Measurements from ENCODE around the gene LRCH4. TPM values are rescaled to one million over a fixed set of nuclear protein-coding genes. Genes with fewer than 3 reads are reported as not detected.

LRCH4 gene
- total and polyA plus RNA-seq, 2 of the 13 experiments (the other 11 are each of a cell fraction or from before 2014, with no cell fraction given) = 7.0 to 9.3 TPM

DNA sequence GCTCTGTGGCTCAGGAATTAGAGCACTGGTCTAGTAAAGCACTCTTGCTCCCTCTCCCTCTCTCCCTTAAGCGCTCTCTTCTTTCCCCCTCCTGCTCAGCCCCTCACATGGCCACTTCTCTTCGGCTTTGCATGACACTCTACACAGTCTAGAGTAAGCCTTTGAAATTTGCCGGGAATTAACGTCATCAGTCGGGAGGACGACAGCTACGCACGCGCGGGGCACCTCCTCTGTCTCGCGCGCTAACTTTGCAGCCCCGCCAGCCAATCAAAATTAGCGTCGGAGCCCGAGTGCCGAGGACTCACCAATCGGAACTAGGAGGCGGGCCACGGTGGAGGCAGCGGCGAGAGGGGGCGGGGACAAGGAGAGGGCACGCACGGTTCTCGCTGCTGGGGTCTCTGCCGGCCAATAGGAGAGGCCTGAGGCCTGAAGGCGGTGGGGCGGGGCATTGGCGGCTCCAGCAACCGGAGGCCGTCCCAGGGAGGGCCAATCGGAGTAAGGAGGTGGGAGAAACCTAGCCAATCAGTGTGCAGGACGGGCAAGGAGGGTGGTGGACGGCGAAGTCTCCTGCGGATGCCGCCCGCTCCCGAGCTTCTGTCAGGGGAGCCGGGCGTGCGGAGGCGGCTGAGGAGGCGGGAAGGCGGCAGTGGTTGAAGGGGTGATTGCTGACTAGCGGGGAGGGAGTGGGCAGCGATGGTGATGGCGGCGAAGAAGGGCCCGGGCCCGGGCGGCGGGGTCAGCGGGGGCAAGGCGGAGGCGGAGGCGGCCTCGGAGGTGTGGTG, 47.1 kb downstream of the LRCH4 start, which contains the start of gene AGFG2 (continued):
- no peak for TF ChIP-seq MBNL3 (CRISPR knock-in tag; conservative IDR thresholded peaks at IDR 0.05)
- 0 out of 2 replicates have a peak, but pooled peaks have one; percentile 37 for TF ChIP-seq CHCHD3 (CRISPR knock-in tag; IDR thresholded peaks at IDR 0.05)
- TF ChIP-seq, protein P1, sequence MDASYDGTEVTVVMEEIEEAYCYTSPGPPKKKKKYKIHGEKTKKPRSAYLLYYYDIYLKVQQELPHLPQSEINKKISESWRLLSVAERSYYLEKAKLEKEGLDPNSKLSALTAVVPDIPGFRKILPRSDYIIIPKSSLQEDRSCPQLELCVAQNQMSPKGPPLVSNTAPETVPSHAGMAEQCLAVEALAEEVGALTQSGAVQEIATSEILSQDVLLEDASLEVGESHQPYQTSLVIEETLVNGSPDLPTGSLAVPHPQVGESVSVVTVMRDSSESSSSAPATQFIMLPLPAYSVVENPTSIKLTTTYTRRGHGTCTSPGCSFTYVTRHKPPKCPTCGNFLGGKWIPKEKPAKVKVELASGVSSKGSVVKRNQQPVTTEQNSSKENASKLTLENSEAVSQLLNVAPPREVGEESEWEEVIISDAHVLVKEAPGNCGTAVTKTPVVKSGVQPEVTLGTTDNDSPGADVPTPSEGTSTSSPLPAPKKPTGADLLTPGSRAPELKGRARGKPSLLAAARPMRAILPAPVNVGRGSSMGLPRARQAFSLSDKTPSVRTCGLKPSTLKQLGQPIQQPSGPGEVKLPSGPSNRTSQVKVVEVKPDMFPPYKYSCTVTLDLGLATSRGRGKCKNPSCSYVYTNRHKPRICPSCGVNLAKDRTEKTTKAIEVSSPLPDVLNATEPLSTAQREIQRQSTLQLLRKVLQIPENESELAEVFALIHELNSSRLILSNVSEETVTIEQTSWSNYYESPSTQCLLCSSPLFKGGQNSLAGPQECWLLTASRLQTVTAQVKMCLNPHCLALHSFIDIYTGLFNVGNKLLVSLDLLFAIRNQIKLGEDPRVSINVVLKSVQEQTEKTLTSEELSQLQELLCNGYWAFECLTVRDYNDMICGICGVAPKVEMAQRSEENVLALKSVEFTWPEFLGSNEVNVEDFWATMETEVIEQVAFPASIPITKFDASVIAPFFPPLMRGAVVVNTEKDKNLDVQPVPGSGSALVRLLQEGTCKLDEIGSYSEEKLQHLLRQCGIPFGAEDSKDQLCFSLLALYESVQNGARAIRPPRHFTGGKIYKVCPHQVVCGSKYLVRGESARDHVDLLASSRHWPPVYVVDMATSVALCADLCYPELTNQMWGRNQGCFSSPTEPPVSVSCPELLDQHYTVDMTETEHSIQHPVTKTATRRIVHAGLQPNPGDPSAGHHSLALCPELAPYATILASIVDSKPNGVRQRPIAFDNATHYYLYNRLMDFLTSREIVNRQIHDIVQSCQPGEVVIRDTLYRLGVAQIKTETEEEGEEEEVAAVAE (CRISPR knock-in tag; IDR thresholded peaks at IDR 0.05; ENCODE audit: borderline replicate concordance) = peak; percentile 80
- TF ChIP-seq MYNN (CRISPR knock-in tag; IDR thresholded peaks at IDR 0.05; ENCODE audit: low read depth) = no peak
- TF ChIP-seq, protein P2, sequence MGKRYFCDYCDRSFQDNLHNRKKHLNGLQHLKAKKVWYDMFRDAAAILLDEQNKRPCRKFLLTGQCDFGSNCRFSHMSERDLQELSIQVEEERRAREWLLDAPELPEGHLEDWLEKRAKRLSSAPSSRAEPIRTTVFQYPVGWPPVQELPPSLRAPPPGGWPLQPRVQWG (CRISPR knock-in tag; IDR thresholded peaks at IDR 0.05; ENCODE audit: borderline replicate concordance, low read depth) = no peak
- peak; percentile 48; the same call in 1 of the 2 replicates for TF ChIP-seq ZNF563 (CRISPR knock-in tag; IDR thresholded peaks at IDR 0.05)
- no peak for TF ChIP-seq SCMH1 (CRISPR knock-in tag; IDR thresholded peaks at IDR 0.05; ENCODE audit: borderline replicate concordance)
- TF ChIP-seq ZC3H13 (CRISPR knock-in tag; IDR thresholded peaks at IDR 0.05) = peak; percentile 83; the same call in 1 of the 2 replicates
- TF ChIP-seq, protein P3, sequence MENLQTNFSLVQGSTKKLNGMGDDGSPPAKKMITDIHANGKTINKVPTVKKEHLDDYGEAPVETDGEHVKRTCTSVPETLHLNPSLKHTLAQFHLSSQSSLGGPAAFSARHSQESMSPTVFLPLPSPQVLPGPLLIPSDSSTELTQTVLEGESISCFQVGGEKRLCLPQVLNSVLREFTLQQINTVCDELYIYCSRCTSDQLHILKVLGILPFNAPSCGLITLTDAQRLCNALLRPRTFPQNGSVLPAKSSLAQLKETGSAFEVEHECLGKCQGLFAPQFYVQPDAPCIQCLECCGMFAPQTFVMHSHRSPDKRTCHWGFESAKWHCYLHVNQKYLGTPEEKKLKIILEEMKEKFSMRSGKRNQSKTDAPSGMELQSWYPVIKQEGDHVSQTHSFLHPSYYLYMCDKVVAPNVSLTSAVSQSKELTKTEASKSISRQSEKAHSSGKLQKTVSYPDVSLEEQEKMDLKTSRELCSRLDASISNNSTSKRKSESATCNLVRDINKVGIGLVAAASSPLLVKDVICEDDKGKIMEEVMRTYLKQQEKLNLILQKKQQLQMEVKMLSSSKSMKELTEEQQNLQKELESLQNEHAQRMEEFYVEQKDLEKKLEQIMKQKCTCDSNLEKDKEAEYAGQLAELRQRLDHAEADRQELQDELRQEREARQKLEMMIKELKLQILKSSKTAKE (CRISPR knock-in tag; IDR thresholded peaks at IDR 0.05; ENCODE audit: borderline replicate concordance) = no peak
- TF ChIP-seq SIX1 (CRISPR knock-in tag; IDR thresholded peaks at IDR 0.05; ENCODE audit: borderline replicate concordance) = 0 out of 2 replicates have a peak, but pooled peaks have one; percentile 33
- TF ChIP-seq TBL1XR1 (IDR thresholded peaks at IDR 0.05; ENCODE audit: borderline replicate concordance, low read length, partially characterized antibody) = no peak
- TF ChIP-seq NFRKB (IDR thresholded peaks at IDR 0.05) = no peak
- TF ChIP-seq KLF15 (CRISPR knock-in tag; IDR thresholded peaks at IDR 0.05; ENCODE audit: borderline replicate concordance) = peak; percentile 74; the same call in 1 of the 2 replicates
- TF ChIP-seq KMT2B (CRISPR knock-in tag; IDR thresholded peaks at IDR 0.05) = peak; percentile 56; the same call in 1 of the 2 replicates
- TF ChIP-seq GMEB2 (CRISPR knock-in tag; IDR thresholded peaks at IDR 0.05; ENCODE audit: low read depth) = peak; percentile 80
- no peak; the same call in 1 of the 2 replicates for TF ChIP-seq ZNF232 (CRISPR knock-in tag; IDR thresholded peaks at IDR 0.05; ENCODE audit: borderline replicate concordance)
- TF ChIP-seq, protein P4, sequence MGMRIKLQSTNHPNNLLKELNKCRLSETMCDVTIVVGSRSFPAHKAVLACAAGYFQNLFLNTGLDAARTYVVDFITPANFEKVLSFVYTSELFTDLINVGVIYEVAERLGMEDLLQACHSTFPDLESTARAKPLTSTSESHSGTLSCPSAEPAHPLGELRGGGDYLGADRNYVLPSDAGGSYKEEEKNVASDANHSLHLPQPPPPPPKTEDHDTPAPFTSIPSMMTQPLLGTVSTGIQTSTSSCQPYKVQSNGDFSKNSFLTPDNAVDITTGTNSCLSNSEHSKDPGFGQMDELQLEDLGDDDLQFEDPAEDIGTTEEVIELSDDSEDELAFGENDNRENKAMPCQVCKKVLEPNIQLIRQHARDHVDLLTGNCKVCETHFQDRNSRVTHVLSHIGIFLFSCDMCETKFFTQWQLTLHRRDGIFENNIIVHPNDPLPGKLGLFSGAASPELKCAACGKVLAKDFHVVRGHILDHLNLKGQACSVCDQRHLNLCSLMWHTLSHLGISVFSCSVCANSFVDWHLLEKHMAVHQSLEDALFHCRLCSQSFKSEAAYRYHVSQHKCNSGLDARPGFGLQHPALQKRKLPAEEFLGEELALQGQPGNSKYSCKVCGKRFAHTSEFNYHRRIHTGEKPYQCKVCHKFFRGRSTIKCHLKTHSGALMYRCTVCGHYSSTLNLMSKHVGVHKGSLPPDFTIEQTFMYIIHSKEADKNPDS (CRISPR knock-in tag; IDR thresholded peaks at IDR 0.05) = no peak

Data from HepG2 (cell line).